Smooth muscle cell (in vitro differentiated cells): ENCODE results near the gene PRR11. TPM values are rescaled to one million over a fixed set of nuclear protein-coding genes. Genes with fewer than 3 reads are reported as not detected.
A peak's percentile ranks its signal among the peaks of the same experiment; 100 is the strongest.

Experiments
- DNase-seq: peaks from one replicate; lab custom pipeline; 2025; ENCODE audit not compliant: unreplicated experiment; lab: John Stamatoyannopoulos, UW
- H2AFZ ChIP-seq: fragments of 200-600 bp; sonication (generic); 2 replicates; pipeline ENCODE4 v1.6.0; 2016; ENCODE audit warnings: antibody characterized with exemption, low read depth, mild to moderate bottlenecking
- H3F3A ChIP-seq: fragments of 200-600 bp; sonication (generic); 2 replicates; pipeline ENCODE4 v1.6.0; 2017; ENCODE audit warnings: antibody characterized with exemption, low read depth
- H3K27ac ChIP-seq: fragments of 200-600 bp; sonication (generic); 2 replicates; pipeline ENCODE4 v1.5.1; 2016; ENCODE audit warnings: low read depth, mild to moderate bottlenecking
- H3K27me3 ChIP-seq: fragments of 200-600 bp; sonication (generic); 2 replicates; pipeline ENCODE4 v1.6.1; 2016; ENCODE audit warnings: low read depth, mild to moderate bottlenecking
- H3K36me3 ChIP-seq: fragments of 200-600 bp; sonication (generic); 2 replicates; pipeline ENCODE4 v1.5.1; 2016; ENCODE audit warnings: low read depth
- H3K4me1 ChIP-seq: fragments of 200-600 bp; sonication (generic); 2 replicates; pipeline ENCODE4 v1.5.1; 2016; ENCODE audit warnings: low read depth
- H3K4me2 ChIP-seq: fragments of 200-600 bp; sonication (generic); 2 replicates; pipeline ENCODE4 v1.6.0; 2016; ENCODE audit warnings: mild to moderate bottlenecking
- H3K4me3 ChIP-seq: fragments of 200-600 bp; sonication (generic); 2 replicates; pipeline ENCODE4 v1.5.1; 2016; ENCODE audit warnings: mild to moderate bottlenecking
- H3K79me2 ChIP-seq: fragments of 200-600 bp; sonication (generic); 2 replicates; pipeline ENCODE4 v1.6.0; 2016; ENCODE audit warnings: low read depth, mild to moderate bottlenecking
- H3K9ac ChIP-seq: fragments of 200-600 bp; sonication (generic); 2 replicates; pipeline ENCODE4 v1.6.0; 2016; ENCODE audit warnings: low read depth
- H3K9me3 ChIP-seq: fragments of 200-600 bp; sonication (generic); replicated peaks from 2 replicates; pipeline ENCODE4 v1.5.1; 2016; ENCODE audit warnings: low read depth
- H4K20me1 ChIP-seq: fragments of 200-600 bp; sonication (generic); 2 replicates; pipeline ENCODE4 v1.6.0; 2016; ENCODE audit warnings: low read depth
- CTCF ChIP-seq: fragments of 200-600 bp; sonication (generic); IDR thresholded peaks from 2 replicates; pipeline ENCODE4 v1.5.1; 2017; ENCODE audit warnings: borderline replicate concordance, mild to moderate bottlenecking, antibody characterized with exemption; ENCODE audit not compliant: insufficient read depth, poor library complexity, severe bottlenecking
- WGBS: methylation state at CpG from one replicate; pipeline ENCODE4 v1.1.7; 2016; ENCODE audit warnings: low lambda C conversion rate; 5-methylcytosine and 5-hydroxymethylcytosine counted together
- polyA plus RNA-seq: library from polyadenylated mRNA; unstranded; fragments of >200 nt; fragmentation: Nextera tagmentation; extraction: Ambion mirVana; gene quantifications from 2 replicates; pipeline ENCODE4 v1.2.1, GENCODE V29; 2016
- total RNA-seq: library from RNA; depleted of rRNA; stranded (reverse); fragments of >200 nt; gene quantifications from 2 replicates; pipeline ENCODE4 v1.2.3, GENCODE V29; 2014

The PRR11 gene
- total and polyA plus RNA-seq, 2 experiments from 2014 or later = 4.2 to 7.9 TPM

DNA sequence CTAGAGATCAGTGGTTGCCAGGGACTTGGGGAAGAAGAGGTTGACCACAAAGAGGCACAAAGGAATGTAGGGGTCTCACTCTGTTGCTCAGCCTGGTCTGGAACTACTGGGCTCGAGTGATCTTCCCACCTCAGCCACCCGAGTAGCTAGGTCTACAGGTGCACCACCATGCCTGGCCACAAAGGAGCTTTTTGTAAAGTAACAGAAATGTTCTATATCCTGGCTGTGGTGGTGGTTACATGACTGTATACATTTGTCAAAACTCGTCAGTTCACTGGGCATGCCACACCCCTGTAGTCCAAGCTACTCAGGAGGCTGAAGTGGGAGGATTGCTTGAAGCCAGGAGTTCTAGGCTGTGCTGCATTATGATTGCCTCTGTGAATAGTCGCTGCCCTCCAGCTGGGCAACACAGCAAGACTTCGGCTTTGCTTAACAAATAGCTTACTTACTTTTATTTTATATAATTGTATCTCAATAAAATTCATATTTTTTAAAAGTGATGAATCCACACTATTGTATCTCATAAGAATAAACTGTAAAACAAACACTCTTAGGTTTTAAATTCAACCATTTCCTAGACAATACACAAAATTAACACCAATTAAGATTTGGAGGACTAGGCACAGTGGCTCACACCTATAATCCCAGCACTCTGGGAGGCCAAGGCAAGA lies 5.6 kb upstream of the PRR11 start:
- Histone ChIP-seq H2AFZ (no peak overlapping the region), H3K9me3 (no peaks in the 10 kb centered on the region), H3K27me3 (no peaks in the 10 kb centered on the region), H3K9ac (no peak overlapping the region), H3K79me2 (peaks cover 91% of the 10 kb centered on the region), H3K4me2 (no peak overlapping the region), H3K27ac (no peak overlapping the region), H3K4me1 (peaks cover 26% of the 10 kb centered on the region), H3F3A (no peaks in the 10 kb centered on the region), H3K36me3 (no peaks in the 10 kb centered on the region), H4K20me1 (peaks cover 21% of the 10 kb centered on the region), H3K4me3 (no peak overlapping the region)
- TF ChIP-seq CTCF = no peak
- 94% methylated on average over 5 of the region's 5 CpGs for WGBS
- no peak for DNase-seq

DNA sequence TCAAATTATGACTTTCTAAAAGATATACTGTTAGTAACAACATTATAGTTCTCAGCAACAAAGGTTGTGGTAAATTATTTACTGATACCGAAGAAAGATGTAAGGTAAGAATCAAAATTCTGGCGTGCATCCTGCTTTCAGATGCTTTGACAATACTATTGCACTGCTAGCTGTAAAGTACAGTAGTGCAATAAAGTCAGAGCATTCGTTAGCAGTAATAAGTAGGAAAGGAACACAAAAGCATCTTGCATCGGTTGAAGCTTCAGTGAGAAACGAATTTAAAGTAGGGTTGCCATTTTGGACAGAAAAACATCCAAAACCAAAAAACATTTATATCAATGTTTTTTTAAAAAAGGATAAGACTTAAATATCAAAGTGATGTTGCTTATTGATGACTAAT lies 4.5 kb upstream of the PRR11 start:
- Histone ChIP-seq H3F3A (peaks cover 4% of the 10 kb centered on the region), H3K79me2 (peaks cover 81% of the 10 kb centered on the region), H3K9ac (no peak overlapping the region), H4K20me1 (peaks cover 21% of the 10 kb centered on the region), H2AFZ (no peak overlapping the region), H3K9me3 (no peaks in the 10 kb centered on the region), H3K4me1 (peaks cover 28% of the 10 kb centered on the region), H3K4me3 (no peak overlapping the region), H3K27ac (no peak overlapping the region), H3K36me3 (no peaks in the 10 kb centered on the region), H3K4me2 (no peak overlapping the region), H3K27me3 (no peaks in the 10 kb centered on the region)
- WGBS = 89% methylated on average over 5 of the region's 5 CpGs
- no peak for TF ChIP-seq CTCF
- DNase-seq = no peak

DNA sequence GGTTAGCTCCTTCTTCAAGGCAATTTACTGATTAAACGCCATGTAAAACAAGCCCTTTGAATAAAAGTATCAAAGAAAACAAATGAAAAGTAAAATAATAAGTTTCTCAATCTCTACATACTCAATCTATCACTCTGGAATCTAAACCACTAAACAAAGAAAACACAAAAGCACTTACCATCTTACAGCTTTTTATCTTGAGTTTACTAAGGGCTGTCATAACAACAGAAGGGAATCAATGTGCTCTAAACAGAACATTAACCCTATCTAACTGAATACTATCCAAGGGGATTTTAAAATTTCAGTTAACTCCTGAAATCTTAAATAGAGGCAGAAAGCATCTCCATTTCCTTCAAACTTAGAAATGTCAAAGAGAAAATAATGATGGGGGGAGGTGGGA lies 4.0 kb upstream of the PRR11 start:
- peaks cover 34% of the 10 kb centered on the region for H3K4me1 ChIP-seq
- H3K4me2 ChIP-seq = peak overlapping the region; percentile 85
- peaks cover 8% of the 10 kb centered on the region for H3F3A ChIP-seq
- WGBS = 96% methylated on average over 1 of the region's 1 CpG
- peaks cover 19% of the 10 kb centered on the region for H4K20me1 ChIP-seq
- TF ChIP-seq CTCF = no peak
- no peaks in the 10 kb centered on the region for H3K27me3 ChIP-seq
- peak overlapping the region; percentile 80 for H3K4me3 ChIP-seq
- H3K36me3 ChIP-seq = no peaks in the 10 kb centered on the region
- no peak overlapping the region for H3K27ac ChIP-seq
- no peak for DNase-seq
- H3K9ac ChIP-seq = no peak overlapping the region
- no peaks in the 10 kb centered on the region for H3K9me3 ChIP-seq
- peaks cover 79% of the 10 kb centered on the region for H3K79me2 ChIP-seq
- H2AFZ ChIP-seq = no peak overlapping the region

- peak overlapping the region; percentile 27 for H3K9ac ChIP-seq
- peaks cover 37% of the 10 kb centered on the region for H3K4me1 ChIP-seq
- H2AFZ ChIP-seq = no peak overlapping the region
- H3K27ac ChIP-seq = peak overlapping the region; percentile 85
- H3K36me3 ChIP-seq = no peaks in the 10 kb centered on the region
- peaks cover 79% of the 10 kb centered on the region for H3K79me2 ChIP-seq
- H4K20me1 ChIP-seq = peaks cover 11% of the 10 kb centered on the region
- WGBS = 42% methylated on average over 1 of the region's 1 CpG
- peaks cover 8% of the 10 kb centered on the region for H3F3A ChIP-seq
- H3K9me3 ChIP-seq = no peaks in the 10 kb centered on the region
- peak overlapping the region; percentile 80 for H3K4me3 ChIP-seq
- H3K4me2 ChIP-seq = peak overlapping the region; percentile 85
- H3K27me3 ChIP-seq = no peaks in the 10 kb centered on the region
- no peak for TF ChIP-seq CTCF
- no peak for DNase-seq
Measured at GRCh38 chr17:59152925-59153324, 2.6 kb upstream of the PRR11 start.
